Lower lobe of right lung (tissue), 2 donors: ENCODE data around the gene VWA8. TPM values are rescaled to one million over a fixed set of nuclear protein-coding genes. Genes with fewer than 3 reads are reported as not detected.

Experiments
- ATAC-seq, 2 donors: fragments of 200-7000 bp; cut with Tn5 transposase; one replicate each; pipeline ENCODE4 v1.9.1; 2020 to 2022; ENCODE audit warnings: mild to moderate bottlenecking in 2 of 2, moderate library complexity in 2 of 2
- DNase-seq: peaks from one replicate; pipeline ENCODE4 v3.0.0-alpha.2; 2020
- H3K27ac ChIP-seq: fragments of 200-600 bp; one replicate; pipeline ENCODE4 v1.8.0; 2022
- H3K27me3 ChIP-seq: fragments of 200-600 bp; one replicate; pipeline ENCODE4 v1.8.0; 2022; ENCODE audit warnings: low read depth
- H3K36me3 ChIP-seq: fragments of 200-600 bp; one replicate; pipeline ENCODE4 v1.8.0; 2022; ENCODE audit warnings: mild to moderate bottlenecking
- H3K4me1 ChIP-seq: fragments of 200-600 bp; one replicate; pipeline ENCODE4 v1.8.0; 2022
- H3K4me3 ChIP-seq: fragments of 200-600 bp; one replicate; pipeline ENCODE4 v1.8.0; 2022; ENCODE audit warnings: mild to moderate bottlenecking
- H3K9me3 ChIP-seq: fragments of 200-600 bp; one replicate; pipeline ENCODE4 v1.8.0; 2022
- intact Hi-C: fragments of 100-400 bp; cut with DNase I; formaldehyde crosslinking; loops from one replicate; pipeline ENCODE4 v1.11.0; 2022
- total RNA-seq: library from RNA; stranded (reverse); fragmentation: NEBNext Ultra II Directional; extraction: Animal tissue kit (Norgen Biotek cat#: 25700); gene quantifications from one replicate; pipeline ENCODE4 v1.2.1, GENCODE V29; 2021
- TF ChIP-seq, protein P1 (sequence below): fragments of 200-600 bp; IDR thresholded peaks from one replicate; pipeline ENCODE4 v1.8.0; 2022; ENCODE audit warnings: antibody characterized with exemption, mild to moderate bottlenecking
- donor health status: DM: no; HTN: yes; CAD: no; lungs with severe emphysema.

Gene VWA8
- total RNA-seq, 1 donor from 2014 or later, result 18.2 TPM

DNA sequence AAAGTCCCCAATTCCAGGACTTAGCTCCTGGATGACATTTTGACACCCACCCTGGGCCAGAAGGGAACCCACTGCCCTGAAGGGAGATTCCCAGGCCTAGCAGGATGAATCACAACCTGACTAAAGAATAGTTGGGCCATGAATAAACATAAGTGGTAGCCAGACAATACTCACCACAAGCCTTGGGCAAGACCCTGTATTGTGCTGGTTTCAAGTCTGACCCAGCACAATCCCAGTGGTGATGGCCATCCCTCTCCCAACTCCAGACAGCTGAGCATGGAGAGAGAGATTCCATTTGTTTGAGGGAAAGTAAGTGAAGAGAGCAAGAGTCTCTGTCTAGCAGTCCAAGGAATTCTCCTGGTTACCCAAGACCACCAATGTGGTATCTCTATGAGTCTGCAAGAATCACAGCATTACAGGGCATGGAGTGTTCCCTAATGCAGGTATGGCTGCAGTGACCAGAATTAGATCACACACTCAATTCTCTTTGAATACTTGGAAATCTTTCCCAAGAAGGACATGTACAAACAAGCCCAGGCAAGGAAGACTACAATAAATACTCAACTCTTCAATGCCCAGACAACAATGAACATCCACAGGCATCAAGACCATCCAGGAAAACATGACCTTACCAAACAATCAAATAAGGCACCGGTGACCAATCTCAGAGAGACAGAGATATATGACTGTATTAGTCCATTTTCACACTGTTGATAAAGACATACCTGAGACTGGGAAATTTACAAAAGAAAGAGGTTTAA, 158.0 kb downstream of the VWA8 start:
- intact Hi-C loops, result no loop called here
- TF ChIP-seq, protein P1, sequence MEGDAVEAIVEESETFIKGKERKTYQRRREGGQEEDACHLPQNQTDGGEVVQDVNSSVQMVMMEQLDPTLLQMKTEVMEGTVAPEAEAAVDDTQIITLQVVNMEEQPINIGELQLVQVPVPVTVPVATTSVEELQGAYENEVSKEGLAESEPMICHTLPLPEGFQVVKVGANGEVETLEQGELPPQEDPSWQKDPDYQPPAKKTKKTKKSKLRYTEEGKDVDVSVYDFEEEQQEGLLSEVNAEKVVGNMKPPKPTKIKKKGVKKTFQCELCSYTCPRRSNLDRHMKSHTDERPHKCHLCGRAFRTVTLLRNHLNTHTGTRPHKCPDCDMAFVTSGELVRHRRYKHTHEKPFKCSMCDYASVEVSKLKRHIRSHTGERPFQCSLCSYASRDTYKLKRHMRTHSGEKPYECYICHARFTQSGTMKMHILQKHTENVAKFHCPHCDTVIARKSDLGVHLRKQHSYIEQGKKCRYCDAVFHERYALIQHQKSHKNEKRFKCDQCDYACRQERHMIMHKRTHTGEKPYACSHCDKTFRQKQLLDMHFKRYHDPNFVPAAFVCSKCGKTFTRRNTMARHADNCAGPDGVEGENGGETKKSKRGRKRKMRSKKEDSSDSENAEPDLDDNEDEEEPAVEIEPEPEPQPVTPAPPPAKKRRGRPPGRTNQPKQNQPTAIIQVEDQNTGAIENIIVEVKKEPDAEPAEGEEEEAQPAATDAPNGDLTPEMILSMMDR, result no peak
- Histone ChIP-seq H3K27ac (no peak overlapping the region), H3K4me1 (no peaks in the 10 kb centered on the region), H3K9me3 (no peaks in the 10 kb centered on the region), H3K27me3 (no peaks in the 10 kb centered on the region), H3K4me3 (no peak overlapping the region), H3K36me3 (peaks cover 6% of the 10 kb centered on the region)
- ATAC-seq, result no peak
- no peak for DNase-seq

DNA sequence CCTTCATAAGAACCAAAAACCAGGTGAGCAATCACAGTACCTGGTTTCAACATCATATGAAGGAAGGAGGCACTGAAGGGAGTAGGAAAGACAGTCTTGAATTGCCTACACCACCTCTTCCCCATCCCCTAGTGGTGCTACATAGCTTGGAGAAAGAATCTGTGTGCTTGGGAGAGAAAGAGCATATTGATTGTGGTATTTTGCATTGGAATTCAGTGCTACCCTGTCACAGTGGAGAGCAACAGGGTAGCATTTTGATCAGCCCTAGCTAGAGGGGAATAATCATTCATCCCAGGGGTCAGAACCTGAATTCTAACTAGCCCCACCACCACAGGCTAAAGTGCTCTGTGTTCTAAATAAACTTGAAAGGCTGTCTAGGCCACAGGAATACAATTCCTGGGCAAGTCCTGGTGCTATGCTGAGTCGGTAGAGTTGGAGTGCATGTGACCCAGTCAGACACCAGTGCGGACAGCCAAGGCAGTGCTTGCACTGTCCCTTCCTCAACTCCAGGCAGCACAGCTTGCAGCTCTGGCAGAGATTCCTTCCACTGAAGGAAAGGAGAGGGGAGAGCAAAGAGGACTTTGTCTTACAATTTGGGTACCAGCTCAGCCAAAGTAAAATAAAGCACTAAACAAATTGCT, 158.7 kb downstream of the VWA8 start:
- Histone ChIP-seq H3K4me1 (no peaks in the 10 kb centered on the region), H3K9me3 (no peaks in the 10 kb centered on the region), H3K36me3 (no peaks in the 10 kb centered on the region), H3K27ac (no peak overlapping the region), H3K4me3 (no peak overlapping the region), H3K27me3 (no peaks in the 10 kb centered on the region)
- ATAC-seq, result no peak
- TF ChIP-seq, protein P1, result no peak
- intact Hi-C loops, result no loop called here
- no peak for DNase-seq

DNA sequence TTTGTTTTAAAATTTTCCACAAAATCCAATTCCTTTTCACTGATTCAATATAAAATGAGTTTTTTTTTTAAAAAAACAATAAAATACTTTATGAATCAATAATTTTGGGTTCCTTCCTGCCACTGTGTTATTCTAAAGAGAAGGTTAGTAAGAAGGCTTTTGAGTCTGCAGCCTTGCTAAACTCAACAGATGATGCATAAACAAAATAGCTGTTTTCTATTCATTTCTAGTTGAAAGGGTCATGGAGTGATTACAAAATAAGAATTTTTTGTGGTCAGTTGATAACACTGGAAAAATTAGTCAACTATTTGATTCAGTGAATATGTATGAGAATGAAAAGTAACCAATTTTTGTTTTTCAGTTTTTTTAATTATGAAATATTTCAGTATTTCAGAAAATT, 169.9 kb downstream of the VWA8 start:
- Histone ChIP-seq H3K4me1 (no peaks in the 10 kb centered on the region), H3K27me3 (no peaks in the 10 kb centered on the region), H3K36me3 (no peaks in the 10 kb centered on the region), H3K4me3 (no peak overlapping the region), H3K27ac (no peak overlapping the region), H3K9me3 (no peaks in the 10 kb centered on the region)
- TF ChIP-seq, protein P1, result no peak
- ATAC-seq (no peak), DNase-seq (no peak)
- intact Hi-C loops, result no loop called here

DNA sequence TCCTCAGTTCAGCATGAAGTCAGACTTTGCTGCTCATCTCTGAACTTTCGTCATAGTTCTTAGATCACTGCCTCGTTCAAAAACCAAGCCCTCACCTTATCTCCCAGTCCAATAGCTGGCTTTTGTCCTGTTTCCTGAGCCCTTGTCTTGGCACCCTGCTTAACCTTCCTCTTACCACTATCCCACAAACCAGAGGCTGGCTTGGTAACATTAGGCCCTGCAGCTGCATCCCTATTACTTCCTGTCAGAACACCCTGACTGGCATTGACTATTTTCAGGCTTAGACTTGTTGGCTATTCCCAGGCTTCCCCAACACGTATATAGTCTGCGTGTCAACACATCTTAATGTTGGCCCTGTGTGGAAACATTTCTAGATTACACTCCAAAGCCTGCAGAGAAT, 172.4 kb downstream of the VWA8 start:
- no peak for DNase-seq
- Histone ChIP-seq H3K4me1 (no peaks in the 10 kb centered on the region), H3K4me3 (no peak overlapping the region), H3K36me3 (no peaks in the 10 kb centered on the region), H3K27ac (no peak overlapping the region), H3K27me3 (no peaks in the 10 kb centered on the region), H3K9me3 (no peaks in the 10 kb centered on the region)
- ATAC-seq, result no peak
- intact Hi-C loops, result no loop called here
- TF ChIP-seq, protein P1, result no peak

DNA sequence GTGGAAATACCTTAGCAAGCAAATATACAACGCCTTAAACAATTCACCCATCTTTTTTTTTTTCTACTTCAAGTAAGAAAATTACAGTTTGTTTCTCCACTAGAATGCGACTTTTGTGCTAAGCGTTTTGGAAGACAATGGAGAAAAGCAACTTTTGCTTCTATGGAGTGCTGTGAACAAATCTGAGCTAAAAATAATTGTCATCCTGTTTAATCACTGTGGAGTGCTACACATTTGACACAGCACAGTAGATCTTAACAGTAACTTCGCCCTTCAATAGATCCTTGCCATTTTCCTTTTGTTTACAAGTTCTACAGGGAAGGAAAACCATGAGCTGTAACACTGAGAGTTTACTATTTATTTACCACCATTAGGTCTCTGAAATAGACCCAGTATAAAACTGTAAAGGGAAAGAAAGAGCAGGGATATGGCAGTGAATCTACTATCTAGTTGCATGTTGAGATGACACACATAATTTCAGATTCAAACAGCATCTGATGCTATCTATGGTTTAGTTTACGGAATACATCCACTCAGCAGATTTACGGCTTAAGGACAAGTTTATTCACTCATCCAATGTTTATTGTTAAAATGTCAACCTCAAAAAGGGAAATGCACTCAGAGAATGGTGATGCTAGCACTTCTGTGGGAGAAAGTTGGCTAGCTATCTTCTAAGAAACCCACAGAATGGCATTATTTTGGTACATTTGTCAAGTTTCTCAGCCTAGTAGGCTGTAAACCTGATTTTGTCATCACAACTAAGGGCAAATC, 175.3 kb downstream of the VWA8 start:
- no peak overlapping the region for H3K27ac ChIP-seq
- H3K36me3 ChIP-seq, result no peaks in the 10 kb centered on the region
- no peak for ATAC-seq
- no peaks in the 10 kb centered on the region for H3K9me3 ChIP-seq
- DNase-seq, result no peak
- H3K4me3 ChIP-seq, result no peak overlapping the region
- peaks cover 8% of the 10 kb centered on the region for H3K4me1 ChIP-seq
- TF ChIP-seq, protein P1, result no peak
- intact Hi-C loops, result no loop called here
- no peaks in the 10 kb centered on the region for H3K27me3 ChIP-seq
